Coronary artery (tissue), 2 donors: ENCODE data around the gene EHD1.
A peak's percentile ranks its signal among the peaks of the same experiment; 100 is the strongest.

Experiments used
- DNase-seq: peaks from one replicate; pipeline ENCODE4 v3.0.0-alpha.2; 2017; ENCODE audit warnings: low spot score
- H3K27ac ChIP-seq, 2 donors: fragments of 200-600 bp; sonication (generic); one replicate each; pipeline ENCODE4 v1.5.1; 2016 to 2019
- H3K4me3 ChIP-seq: fragments of 200-600 bp; sonication (generic); 2 replicates; pipeline ENCODE4 v1.5.1; 2016; ENCODE audit warnings: mild to moderate bottlenecking, moderate library complexity
- CTCF ChIP-seq: fragments of 200-600 bp; sonication (generic); IDR thresholded peaks from one replicate; pipeline ENCODE4 v1.5.1; 2019; ENCODE audit warnings: antibody characterized with exemption

Gene EHD1

GRCh38 chr11:64804346-64805210, 73.8 kb downstream of the EHD1 start:
- Histone ChIP-seq H3K4me3 (peak overlapping the region; percentile 89), H3K27ac (peak overlapping the region; percentile 92 to 95)
- no peak for TF ChIP-seq CTCF
- no peak for DNase-seq

DNA sequence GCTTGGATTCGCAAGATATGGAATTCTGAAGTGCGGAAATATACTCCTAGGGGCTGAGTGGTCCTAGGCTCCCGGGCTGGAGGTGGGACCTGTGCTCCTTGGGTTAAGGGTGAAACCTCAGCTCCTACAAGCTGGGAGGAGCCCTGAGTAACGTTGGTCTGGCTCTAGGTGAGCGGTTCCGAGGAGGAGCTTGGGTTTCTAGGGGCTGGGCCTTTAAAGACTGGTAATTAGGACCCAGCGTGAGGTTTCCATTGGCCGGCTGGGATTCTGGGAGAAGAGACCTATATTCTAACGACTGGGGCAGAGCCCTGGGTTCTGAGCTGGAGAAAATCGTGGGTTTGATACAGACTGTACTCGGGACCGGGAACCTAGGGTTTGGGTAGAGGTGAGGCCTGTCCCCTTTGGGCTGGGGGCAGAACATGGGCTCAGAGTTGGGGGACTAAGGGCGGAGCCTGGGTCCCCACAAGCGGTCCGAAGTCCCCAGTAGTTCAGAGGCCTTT, 74.5 kb downstream of the EHD1 start:
- no peak for TF ChIP-seq CTCF
- DNase-seq = no peak
- Histone ChIP-seq H3K4me3 (peak overlapping the region; percentile 89), H3K27ac (peak overlapping the region; percentile 92 to 95)

DNA sequence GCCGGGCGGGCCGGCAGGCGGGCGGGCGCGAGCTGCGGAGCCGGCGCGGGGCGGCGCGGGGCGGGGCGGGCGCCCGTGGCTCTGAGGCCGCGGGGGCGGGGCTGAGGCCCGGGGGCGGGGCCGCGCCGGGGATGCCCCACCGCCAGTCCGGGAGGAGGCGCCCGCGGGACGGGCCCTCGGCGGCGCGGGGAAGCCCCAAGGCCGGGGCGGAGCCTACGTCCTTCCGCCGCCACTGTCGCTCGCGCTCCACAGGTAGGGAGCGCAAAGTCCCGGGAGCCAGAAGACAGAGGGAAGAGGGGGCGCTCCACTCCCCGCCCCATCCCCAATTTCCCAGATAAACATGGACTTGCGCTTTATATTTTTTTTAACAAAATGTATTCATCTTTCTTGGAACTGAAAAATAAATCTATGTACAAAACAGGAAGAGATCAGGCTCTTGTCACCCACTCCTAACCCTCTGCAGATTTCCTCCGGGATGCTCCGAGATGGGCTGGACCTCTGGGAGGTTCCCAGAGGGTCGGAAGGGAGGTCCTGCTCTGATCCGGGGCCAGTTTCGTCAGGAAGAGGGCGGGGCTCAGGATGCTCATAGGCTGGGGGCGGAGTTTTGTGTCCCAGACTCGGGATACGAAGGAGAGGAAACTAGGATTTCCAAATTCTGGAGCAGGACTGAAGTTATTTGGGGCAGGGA, 75.1 kb downstream of the EHD1 start, which contains the start of gene MAP4K2:
Gene MAP4K2 (minus strand): TSS at position 57 of the 688 bp plus-strand sequence. CDS start 65 bp downstream, outside the sequence.
- Histone ChIP-seq H3K27ac (peak within 1 kb of the TSS; percentile 92 to 95), H3K4me3 (peak within 1 kb of the TSS; percentile 89)
- peak; percentile 93 for DNase-seq
- TF ChIP-seq CTCF = no peak

DNA sequence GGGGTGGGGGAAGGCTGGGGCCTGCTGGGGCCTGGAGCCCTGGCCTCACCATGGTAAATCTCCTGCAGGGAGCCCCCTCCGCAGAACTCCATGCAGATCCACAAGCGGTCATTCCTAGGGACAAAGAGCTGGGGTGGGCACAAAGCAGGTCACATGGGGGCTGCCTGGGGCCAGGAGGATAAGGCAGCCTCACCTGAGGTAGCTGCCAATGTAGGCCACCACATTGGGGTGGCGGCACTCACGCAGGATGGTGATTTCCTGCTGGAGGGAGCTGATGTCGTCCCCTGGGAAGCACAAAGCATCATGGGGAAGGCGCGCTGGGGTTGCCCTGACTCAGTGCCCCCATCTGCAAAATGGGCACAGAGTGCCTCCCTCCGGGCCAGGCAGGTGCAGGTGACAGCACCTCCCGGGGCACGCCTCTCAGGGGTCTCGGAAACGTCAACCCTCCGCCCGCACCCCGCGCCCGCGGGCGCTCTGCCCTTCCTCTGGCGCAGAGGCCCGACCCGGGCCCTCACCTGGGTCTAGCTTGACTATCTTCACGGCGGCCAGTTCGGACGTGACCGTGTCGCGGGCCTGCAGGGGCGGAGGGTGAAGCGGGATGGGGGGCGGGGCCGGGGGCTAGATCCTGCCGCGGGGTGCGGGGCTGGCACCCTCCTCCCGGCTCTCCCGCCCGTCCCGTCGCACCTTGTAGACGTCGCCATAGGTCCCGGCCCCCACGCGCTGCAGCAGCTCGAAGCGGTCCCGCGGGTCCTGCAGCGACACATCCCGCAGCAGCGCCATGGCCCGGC, 75.9 kb downstream of the EHD1 start:
- H3K27ac ChIP-seq = peak overlapping the region; percentile 83 to 95
- no peak for DNase-seq
- H3K4me3 ChIP-seq = peak overlapping the region; percentile 89
- no peak for TF ChIP-seq CTCF
